Measurements from ENCODE around the gene ADAMTS7.
"Not testable (repeated sequence)": the region's sequence is repeated elsewhere in the genome, so short reads cannot be mapped to it uniquely, and the experiment has no call there.

Gene ADAMTS7

GRCh38 chr15:78755900-78756591, 55.2 kb downstream of the ADAMTS7 start:
- not testable (repeated sequence) for DNase-seq (ENCODE audit: low read depth in 1 of 2, low spot score in 1 of 2)

GRCh38 chr15:78754637-78755280, 56.5 kb downstream of the ADAMTS7 start:
- DNase-seq (ENCODE audit: low read depth in 1 of 2, low spot score in 1 of 2): not testable (repeated sequence)

- not testable (repeated sequence) for DNase-seq (ENCODE audit: low read depth in 1 of 2, low spot score in 1 of 2)
These were observed 57.3 kb downstream of the ADAMTS7 start for GRCh38 chr15:78753751-78754535.

GRCh38 chr15:78753359-78753659, 58.0 kb downstream of the ADAMTS7 start:
- not testable (repeated sequence) for DNase-seq (ENCODE audit: low read depth in 1 of 2, low spot score in 1 of 2)

GRCh38 chr15:78752492-78753358, 58.5 kb downstream of the ADAMTS7 start:
- no peak for DNase-seq (ENCODE audit: low read depth in 1 of 2, low spot score in 1 of 2)

- DNase-seq (ENCODE audit: low read depth in 1 of 2, low spot score in 1 of 2): no peak
These were observed 59.7 kb downstream of the ADAMTS7 start for GRCh38 chr15:78751602-78751979.

- DNase-seq (ENCODE audit: low read depth in 1 of 2, low spot score in 1 of 2): peak; percentile 81 to 83
These were observed 60.2 kb downstream of the ADAMTS7 start for GRCh38 chr15:78750974-78751601.

GRCh38 chr15:78750566-78750965, 60.7 kb downstream of the ADAMTS7 start:
- DNase-seq (ENCODE audit: low read depth in 1 of 2, low spot score in 1 of 2): no peak

- no peak for DNase-seq (ENCODE audit: low read depth in 1 of 2, low spot score in 1 of 2)
These were observed 61.4 kb downstream of the ADAMTS7 start for GRCh38 chr15:78749831-78750230.

- not testable (repeated sequence) for DNase-seq (ENCODE audit: low read depth in 1 of 2, low spot score in 1 of 2)
These were observed 63.4 kb downstream of the ADAMTS7 start for GRCh38 chr15:78747877-78748276.

GRCh38 chr15:78741674-78742073, 69.6 kb downstream of the ADAMTS7 start:
- DNase-seq (ENCODE audit: low read depth in 1 of 2, low spot score in 1 of 2): not testable (repeated sequence)

- DNase-seq (ENCODE audit: low read depth in 1 of 2, low spot score in 1 of 2): no peak
These were observed 70.4 kb downstream of the ADAMTS7 start for GRCh38 chr15:78740904-78741274.

- no peak for DNase-seq (ENCODE audit: low read depth in 1 of 2, low spot score in 1 of 2)
These were observed 71.0 kb downstream of the ADAMTS7 start for GRCh38 chr15:78739996-78740903.

GRCh38 chr15:78739206-78739605, 72.1 kb downstream of the ADAMTS7 start:
- DNase-seq (ENCODE audit: low read depth in 1 of 2, low spot score in 1 of 2): no peak

- peak in 1 of 2 donors; percentile 28 for DNase-seq (ENCODE audit: low read depth in 1 of 2, low spot score in 1 of 2)
These were observed 73.2 kb downstream of the ADAMTS7 start for GRCh38 chr15:78737931-78738558.

- no peak for DNase-seq (ENCODE audit: low read depth in 1 of 2, low spot score in 1 of 2)
These were observed 74.0 kb downstream of the ADAMTS7 start for GRCh38 chr15:78737187-78737820.

GRCh38 chr15:78736286-78736685, 75.0 kb downstream of the ADAMTS7 start:
- DNase-seq (ENCODE audit: low read depth in 1 of 2, low spot score in 1 of 2): not testable (repeated sequence)

- DNase-seq (ENCODE audit: low read depth in 1 of 2, low spot score in 1 of 2): no peak
These were observed 76.7 kb downstream of the ADAMTS7 start for GRCh38 chr15:78734451-78735064.
